ENCODE measurements around the gene RPRD1A.
"Not testable (repeated sequence)": the region's sequence is repeated elsewhere in the genome, so short reads cannot be mapped to it uniquely, and the experiment has no call there.

RPRD1A gene

GRCh38 chr18:36024241-36024640 lies 43.1 kb downstream of the RPRD1A start:
- not testable (repeated sequence) for DNase-seq

- no peak for DNase-seq
Observed at GRCh38 chr18:36023336-36023735, 44.0 kb downstream of the RPRD1A start.

GRCh38 chr18:36020174-36020711 lies 47.1 kb downstream of the RPRD1A start:
- DNase-seq = no peak

- DNase-seq = no peak
Observed at GRCh38 chr18:36017232-36017631, 50.1 kb downstream of the RPRD1A start.

- DNase-seq = no peak
Observed at GRCh38 chr18:36015629-36016028, 51.7 kb downstream of the RPRD1A start.

DNA sequence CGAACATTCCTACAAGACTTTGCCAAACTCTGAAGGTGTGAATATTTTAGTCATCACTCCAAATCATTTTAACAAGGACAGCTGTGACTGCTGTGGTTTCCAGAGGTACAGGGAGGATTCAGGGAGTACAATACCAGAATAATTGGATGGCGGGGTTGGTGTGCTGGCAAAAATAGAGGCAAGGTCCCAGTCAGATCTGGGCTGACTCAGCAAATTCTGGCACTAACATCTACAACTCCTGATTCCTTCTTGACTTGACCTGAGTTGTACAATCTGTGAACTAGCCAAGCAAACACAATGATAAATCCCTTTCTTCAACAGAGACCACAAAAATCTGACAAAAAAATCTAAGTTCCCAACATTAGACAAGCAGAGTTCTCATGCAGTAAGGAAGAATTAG lies 54.5 kb downstream of the RPRD1A start:
- no peak for DNase-seq

GRCh38 chr18:36009214-36009613 lies 58.1 kb downstream of the RPRD1A start:
- no peak for DNase-seq

- no peak for DNase-seq
Observed at GRCh38 chr18:36006997-36007396, 60.4 kb downstream of the RPRD1A start.

DNA sequence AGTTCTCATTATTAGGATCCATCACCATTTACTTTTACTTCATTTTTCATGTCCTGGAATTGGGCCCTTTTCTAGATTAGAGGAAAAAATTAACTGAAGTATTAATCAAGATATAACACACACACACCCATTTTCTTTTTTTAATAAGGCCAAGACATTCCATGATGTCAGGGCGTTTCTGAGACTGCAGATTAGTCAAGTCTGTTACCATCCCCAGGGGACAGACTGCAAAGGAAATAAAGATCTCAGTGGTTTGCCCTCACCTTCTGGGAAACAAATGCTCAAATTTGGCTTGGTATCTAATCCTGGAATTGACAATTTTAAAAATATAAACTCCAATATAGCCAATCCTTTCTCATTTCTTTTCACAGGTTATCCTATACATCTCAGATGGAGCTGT lies 67.4 kb downstream of the RPRD1A start:
- no peak for DNase-seq

DNA sequence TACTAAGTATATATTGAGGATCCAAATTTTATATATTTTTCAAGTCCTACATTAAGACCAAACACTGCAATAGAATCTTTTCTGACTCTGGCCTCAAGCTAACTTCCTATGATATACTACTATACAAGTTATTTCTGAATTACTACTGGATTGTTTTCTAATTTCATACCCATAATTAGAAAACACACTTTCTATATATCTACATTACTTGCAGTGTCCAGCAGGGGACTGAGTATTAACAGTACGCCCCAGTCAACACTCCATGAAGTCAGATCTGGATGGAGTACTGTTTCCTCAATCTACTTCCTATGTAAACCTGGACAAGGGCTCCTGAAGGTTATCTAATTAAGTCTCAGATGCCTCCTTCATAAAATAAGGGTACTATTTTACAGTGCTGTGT lies 68.4 kb downstream of the RPRD1A start:
- DNase-seq = no peak

DNA sequence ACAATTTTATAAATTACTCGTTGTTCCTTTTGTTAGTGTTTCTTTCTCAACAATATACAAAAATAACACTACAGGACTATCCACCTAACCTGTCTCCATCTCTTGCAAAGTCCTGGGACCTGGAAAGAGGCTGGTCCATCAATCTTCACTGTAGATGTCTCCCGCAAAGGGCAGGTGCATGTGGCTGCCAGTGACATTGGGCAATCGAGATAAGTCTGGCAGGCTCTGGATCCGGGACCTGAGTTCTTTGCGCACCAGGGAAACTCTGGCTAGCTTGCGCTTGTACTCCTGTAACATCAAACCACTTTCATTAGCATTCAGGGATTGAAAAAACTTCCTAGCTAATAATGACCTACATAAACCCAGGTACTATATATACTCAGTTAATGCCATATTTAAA lies 74.3 kb downstream of the RPRD1A start:
- DNase-seq = no peak

- no peak for DNase-seq
Observed at GRCh38 chr18:35991696-35992095, 75.7 kb downstream of the RPRD1A start.

- DNase-seq = no peak
Observed at GRCh38 chr18:35983818-35984217, 83.5 kb downstream of the RPRD1A start.

GRCh38 chr18:35983147-35983546 lies 84.2 kb downstream of the RPRD1A start:
- DNase-seq = no peak

- no peak for DNase-seq
Observed at GRCh38 chr18:35982409-35983114, 84.8 kb downstream of the RPRD1A start.

DNA sequence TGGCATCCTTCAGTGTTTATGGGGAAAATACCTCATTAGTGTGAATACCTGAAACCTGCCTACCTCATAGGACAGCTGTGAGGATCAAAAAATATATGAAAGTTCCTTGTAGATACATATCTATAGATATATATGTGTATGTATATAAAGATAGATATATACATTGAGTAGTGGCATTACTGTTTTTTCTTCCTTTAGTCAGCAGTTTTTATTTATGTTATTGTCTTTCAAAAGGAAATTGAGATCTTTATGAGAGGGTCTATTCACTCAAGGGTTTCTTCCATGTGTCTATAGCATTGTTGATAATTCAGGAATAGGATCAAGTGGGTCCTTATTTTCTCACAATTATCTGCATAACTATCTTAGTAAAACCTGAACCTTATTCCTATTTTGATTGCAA lies 88.2 kb downstream of the RPRD1A start:
- DNase-seq = no peak

- DNase-seq = no peak
Observed at GRCh38 chr18:35974181-35974580, 93.2 kb downstream of the RPRD1A start.

DNA sequence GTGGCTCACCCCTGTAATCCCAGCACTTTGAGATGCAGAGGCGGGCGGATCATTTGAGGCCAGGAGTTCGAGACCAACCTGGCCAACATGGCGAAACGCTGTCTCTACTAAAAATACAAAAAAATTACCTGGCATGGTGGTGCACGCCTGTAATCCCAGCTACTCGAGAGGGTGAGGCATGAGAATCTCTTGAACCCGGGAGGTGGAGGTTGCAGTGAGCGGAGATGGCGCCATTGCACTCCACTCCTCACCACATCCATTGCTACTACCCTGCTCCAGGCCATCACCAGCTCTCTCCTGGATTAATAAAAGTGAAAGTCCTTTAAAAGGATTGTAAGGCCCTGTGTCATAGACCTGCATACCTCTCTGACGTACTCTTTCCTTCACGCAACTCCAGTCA lies 93.7 kb downstream of the RPRD1A start:
- no peak for DNase-seq

- DNase-seq = peak; percentile 97
Observed at GRCh38 chr18:35972197-35973000, 95.0 kb downstream of the RPRD1A start, which contains the start of gene RMP24. RMP24 (plus strand) TSS chr18:35972679.

DNA sequence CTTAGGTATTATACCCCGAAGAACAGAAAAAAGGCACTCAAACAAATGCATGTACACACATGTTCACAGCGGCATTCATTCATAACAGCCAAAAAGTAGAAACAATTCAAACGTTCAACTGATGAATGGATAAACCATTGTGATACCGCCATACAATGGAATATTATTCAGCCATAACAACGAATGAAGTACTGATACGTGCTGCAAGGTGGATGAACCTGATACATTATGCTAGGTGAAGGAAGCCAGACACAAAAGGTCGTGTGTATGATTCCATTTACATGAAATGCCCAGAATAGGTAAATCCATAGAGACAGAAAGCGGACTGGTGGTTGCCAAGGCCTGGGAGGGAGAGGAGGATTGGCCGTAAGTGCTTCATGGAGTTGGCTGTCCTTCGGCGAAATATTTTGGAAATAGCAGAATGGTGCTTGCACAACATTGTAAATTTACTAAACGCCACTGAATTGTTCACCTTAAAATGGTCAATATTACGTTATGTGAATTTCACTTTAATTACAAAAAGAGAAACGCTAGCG lies 95.6 kb downstream of the RPRD1A start:
- DNase-seq = peak; percentile 24

- no peak for DNase-seq
Observed at GRCh38 chr18:35969676-35970075, 97.7 kb downstream of the RPRD1A start.

- no peak for DNase-seq
Observed at GRCh38 chr18:35968278-35968880, 99.0 kb downstream of the RPRD1A start.

DNA sequence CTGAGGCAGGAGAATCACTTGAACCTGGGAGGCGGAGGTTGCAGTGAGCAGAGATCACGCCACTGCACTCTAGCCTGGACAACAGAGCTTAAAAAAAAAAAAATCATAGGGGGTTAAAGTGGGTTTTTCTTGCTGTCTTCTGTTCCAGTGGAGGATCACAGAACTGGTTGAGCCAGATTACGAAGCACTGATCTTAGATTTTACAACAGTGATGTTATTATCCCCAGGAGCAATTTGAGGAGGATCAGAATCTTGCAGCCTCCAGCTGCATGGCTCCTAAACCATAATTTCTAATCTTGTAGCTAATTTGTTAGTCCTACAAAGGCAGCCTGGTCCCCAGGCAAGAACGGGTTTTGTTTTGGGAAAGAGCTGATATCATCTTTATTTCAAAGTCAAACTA lies 99.5 kb downstream of the RPRD1A start:
- not testable (repeated sequence) for DNase-seq
